Fibroblast of the aortic adventitia (primary cell): ENCODE results near the gene ATP7B. TPM values are rescaled to one million over a fixed set of nuclear protein-coding genes. Genes with fewer than 3 reads are reported as not detected.
A peak's percentile ranks its signal among the peaks of the same experiment; 100 is the strongest.

Experiments used
- DNase-seq: peaks from one replicate; pipeline ENCODE4 v3.0.0-alpha.2; 2010; ENCODE audit warnings: low read depth
- H3K4me3 ChIP-seq: 2 replicates; pipeline ENCODE4 v1.5.1; 2011; ENCODE audit warnings: low read depth, mild to moderate bottlenecking, control low read depth, low read length, moderate library complexity
- CTCF ChIP-seq: IDR thresholded peaks from 2 replicates; pipeline ENCODE4 v1.5.1; 2011; ENCODE audit warnings: mild to moderate bottlenecking, low read length, control low read depth, inconsistent platforms; ENCODE audit not compliant: insufficient read depth
- total RNA-seq: library from RNA; depleted of rRNA; stranded (reverse); fragments of >200 nt; gene quantifications from 2 replicates; pipeline ENCODE4 v1.2.3, GENCODE V29; 2012; ENCODE audit warnings: low replicate concordance

ATP7B gene
- total RNA-seq, 1 donor: 1.5 TPM

- TF ChIP-seq CTCF: no peak
- peak within 1 kb of the TSS; percentile 97 for H3K4me3 ChIP-seq
- peak; percentile 96 for DNase-seq
Observed at GRCh38 chr13:52011632-52012511, 622 bp upstream of the ATP7B start, which contains the start of gene ALG11. TSS of gene ALG11 (plus strand) at chr13:52012398. CDS start at chr13:52012419, 21 bp downstream.

GRCh38 chr13:52009946-52010345 is 1.3 kb downstream of the ATP7B start:
- DNase-seq: no peak
- H3K4me3 ChIP-seq: no peak overlapping the region
- TF ChIP-seq CTCF: no peak

GRCh38 chr13:52006523-52007245 is 4.6 kb downstream of the ATP7B start:
- no peak overlapping the region for H3K4me3 ChIP-seq
- TF ChIP-seq CTCF: no peak
- DNase-seq: no peak

- no peak for DNase-seq
- H3K4me3 ChIP-seq: no peak overlapping the region
- no peak for TF ChIP-seq CTCF
Observed at GRCh38 chr13:52005841-52006522, 5.3 kb downstream of the ATP7B start.

GRCh38 chr13:52004511-52005170 is 6.6 kb downstream of the ATP7B start:
- no peak for DNase-seq
- TF ChIP-seq CTCF: no peak
- H3K4me3 ChIP-seq: no peak overlapping the region

- TF ChIP-seq CTCF: no peak
- DNase-seq: no peak
- H3K4me3 ChIP-seq: no peak overlapping the region
Observed at GRCh38 chr13:52003541-52003940, 7.7 kb downstream of the ATP7B start.
